ENCODE results near the gene RMI2. TPM values are rescaled to one million over a fixed set of nuclear protein-coding genes. Genes with fewer than 3 reads are reported as not detected.

Gene RMI2
- total RNA-seq, 5 donors from 2014 or later (not counting 1 experiment from before 2014, with no cell fraction given): 1.8 to 6.3 (median 4.2) TPM

Other genes starting within 250 kb of the RMI2 start
- 10 to 100 TPM; 49.2 to 67.2 (median 54.5) TPM for gene SOCS1, start 89.3 kb upstream of the RMI2 start, total RNA-seq
- gene TNP2, start 76.1 kb upstream of the RMI2 start, total RNA-seq: not detected
- gene PRM3, start 71.8 kb upstream of the RMI2 start, total RNA-seq: not detected
- gene PRM2, start 69.0 kb upstream of the RMI2 start, total RNA-seq: not detected
- not detected for gene PRM1, start 64.1 kb upstream of the RMI2 start, total RNA-seq
- 100 to 1,000 TPM; 150 to 256 (median 161) TPM for gene LITAF, start 241.5 kb downstream of the RMI2 start, total RNA-seq

Data from T-cell (primary cell).